Amniotic stem cell (primary cell): ENCODE measurements around the gene CD4.
"Not testable (repeated sequence)": the region's sequence is repeated elsewhere in the genome, so short reads cannot be mapped to it uniquely, and the experiment has no call there.

ENCODE experiments used
- DNase-seq: peaks from one replicate; lab custom pipeline; 2025; lab: John Stamatoyannopoulos, UW

The CD4 gene

GRCh38 chr12:6788972-6789924 is at the start of gene CD4:
TSS of gene CD4 (plus strand) at chr12:6789528. CDS start at chr12:6800139, 10,611 bp downstream.
- no peak for DNase-seq

DNA sequence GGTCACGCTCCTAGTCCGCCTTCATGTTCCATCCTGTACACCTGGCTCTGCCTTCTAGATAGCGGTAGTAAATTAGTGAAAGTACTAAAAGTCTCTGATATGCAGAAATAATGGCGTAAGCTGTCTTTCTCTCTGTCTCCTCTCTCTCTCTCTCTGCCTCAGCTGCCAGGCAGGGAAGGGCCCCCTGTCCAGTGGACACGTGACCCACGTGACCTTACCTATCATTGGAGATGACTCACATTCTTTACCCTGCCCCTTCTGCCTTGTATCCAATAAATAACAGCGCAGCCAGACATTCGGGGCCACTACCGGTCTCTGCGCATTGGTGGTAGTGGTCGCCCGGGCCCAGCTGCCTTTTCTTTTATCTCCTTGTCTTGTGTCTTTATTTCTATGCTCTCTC is 47.2 kb upstream of the CD4 start:
- DNase-seq, result not testable (repeated sequence)

GRCh38 chr12:6742834-6743233 is 46.5 kb upstream of the CD4 start:
- no peak for DNase-seq

GRCh38 chr12:6743300-6743699 is 46.0 kb upstream of the CD4 start:
- not testable (repeated sequence) for DNase-seq

DNA sequence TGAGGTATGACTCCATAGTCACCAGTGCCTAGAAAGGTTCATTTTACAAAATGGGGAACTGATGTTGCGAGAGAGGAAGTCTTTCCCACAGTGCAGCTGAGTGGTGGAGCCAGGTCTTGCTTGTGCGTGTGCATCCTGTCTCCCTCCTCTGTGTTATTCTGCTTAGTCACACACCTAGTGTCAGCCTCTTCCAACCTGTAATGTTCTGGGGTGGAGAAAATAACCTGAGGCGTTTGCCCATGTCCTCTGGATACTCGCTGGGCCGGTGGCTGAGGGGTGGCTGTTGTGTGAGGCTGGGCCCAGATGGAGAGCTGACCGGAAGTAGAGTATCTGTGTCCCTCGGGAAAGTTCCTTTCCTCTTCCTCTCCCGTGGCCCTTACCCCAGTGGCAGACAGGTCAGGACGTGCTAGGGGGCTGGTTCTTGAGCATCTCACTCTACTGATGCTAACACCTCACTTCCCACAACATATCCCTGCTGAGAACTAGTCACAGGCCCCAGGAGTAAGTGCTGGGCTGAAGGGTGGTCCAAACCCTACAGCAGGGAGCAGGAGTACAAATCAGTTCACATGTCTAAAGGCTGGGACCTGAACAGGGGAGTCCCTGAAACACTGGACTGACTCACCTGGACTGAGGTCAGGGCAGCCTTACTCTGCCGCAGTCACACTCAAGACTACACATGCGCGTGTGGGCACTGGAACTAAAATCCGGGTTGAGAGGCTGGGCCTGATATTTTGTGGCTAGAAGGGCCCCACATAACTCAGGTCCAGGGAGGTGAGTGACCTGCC is 43.4 kb upstream of the CD4 start:
- no peak for DNase-seq

DNA sequence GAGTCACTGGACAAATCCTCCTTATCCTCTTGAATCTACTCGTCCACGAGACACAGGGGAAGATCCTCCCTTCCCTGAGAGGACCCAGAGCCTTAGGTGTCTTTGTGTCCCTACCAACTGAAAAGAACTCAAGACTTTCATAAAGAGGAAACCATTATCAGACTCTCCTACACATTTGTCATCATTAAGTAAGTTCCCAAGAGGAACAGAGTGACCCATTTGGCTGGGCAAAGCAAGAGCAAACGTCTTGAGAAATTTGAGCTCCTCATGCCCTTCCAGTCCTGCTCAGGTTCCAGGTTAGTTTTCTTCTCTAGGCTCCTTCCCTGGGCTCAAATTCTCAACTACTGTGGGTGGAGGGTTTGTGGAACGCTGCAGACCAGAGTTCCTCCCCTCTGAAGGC is 42.1 kb upstream of the CD4 start:
- DNase-seq, result no peak

DNA sequence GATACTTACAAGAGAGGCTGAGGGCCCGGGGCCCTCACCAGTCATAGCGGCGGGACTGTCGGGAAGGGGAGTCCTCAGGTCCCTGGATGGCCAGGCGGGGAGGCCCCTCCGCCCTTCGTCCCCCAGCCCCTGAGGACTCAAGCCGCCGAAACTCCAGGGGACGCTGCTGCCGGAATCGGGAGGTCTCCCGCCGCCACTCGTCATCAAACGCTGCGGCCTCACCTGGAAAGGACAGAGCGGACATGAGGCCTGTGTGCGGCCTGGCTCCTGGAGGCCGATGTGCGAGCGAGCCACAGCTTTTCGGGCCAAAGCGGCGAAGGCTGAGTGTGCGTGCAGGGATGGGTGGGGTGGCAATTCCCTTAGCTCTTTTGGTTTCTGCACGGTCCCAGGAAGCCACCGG is 40.6 kb upstream of the CD4 start:
- DNase-seq, result no peak

GRCh38 chr12:6750506-6750905 is 38.8 kb upstream of the CD4 start:
- no peak for DNase-seq

DNA sequence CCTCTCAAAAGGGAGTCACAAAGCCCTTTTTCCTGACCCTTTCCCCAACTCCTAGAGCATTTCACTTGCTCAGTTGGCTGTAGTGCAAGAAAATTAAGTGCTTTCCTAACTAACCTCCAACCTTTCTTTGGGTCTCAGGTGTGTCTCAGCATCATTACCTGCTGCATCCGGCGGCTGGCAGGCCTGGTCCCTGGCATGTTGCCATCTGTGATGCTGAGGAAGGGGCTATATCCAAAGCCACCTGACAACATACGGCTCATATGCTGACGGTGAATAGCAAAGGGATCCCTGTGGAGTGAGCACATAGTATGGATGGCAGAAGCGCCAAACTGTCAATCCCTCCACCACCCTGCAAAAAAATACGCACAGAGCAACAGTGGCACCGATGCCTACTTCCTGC is 37.6 kb upstream of the CD4 start:
- DNase-seq, result no peak

- DNase-seq, result peak; percentile 46
Observed at GRCh38 chr12:6752167-6752920, 37.0 kb upstream of the CD4 start.

GRCh38 chr12:6752921-6753771 is 36.2 kb upstream of the CD4 start, which contains the start of gene MLF2:
TSS of gene MLF2 (minus strand) at chr12:6753141. CDS start at chr12:6752334, 807 bp downstream.
- DNase-seq, result peak; percentile 96

DNA sequence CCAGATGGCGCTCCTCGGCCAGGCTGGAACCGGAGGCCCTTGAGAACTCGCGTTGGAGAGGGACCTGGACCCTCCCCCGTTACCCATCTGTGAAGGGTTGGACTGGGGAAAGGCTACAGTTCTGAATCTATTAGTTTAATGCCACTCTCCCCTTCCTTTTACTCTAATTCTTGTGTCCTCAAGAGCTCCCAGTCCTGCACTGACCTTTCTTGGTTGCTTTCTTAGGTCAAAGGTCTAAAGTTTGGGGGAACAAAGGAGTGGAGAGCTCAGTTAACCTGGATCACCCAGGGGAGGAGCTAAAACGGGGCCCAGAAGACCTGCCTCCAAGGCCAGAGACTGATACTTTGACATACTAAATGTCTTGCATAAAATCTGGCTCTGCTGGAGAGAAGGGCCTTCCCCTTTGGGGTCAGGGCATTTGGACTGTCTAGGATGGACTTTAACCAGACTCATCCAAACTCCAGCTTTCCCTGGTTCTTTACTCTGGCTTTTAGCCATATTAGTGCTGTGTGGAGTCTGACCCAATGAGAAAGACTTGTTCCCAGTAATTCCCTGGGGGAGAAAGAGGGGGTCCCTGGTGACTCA is 35.5 kb upstream of the CD4 start:
- no peak for DNase-seq

GRCh38 chr12:6754411-6754810 is 34.9 kb upstream of the CD4 start:
- DNase-seq, result no peak

- DNase-seq, result no peak
Observed at GRCh38 chr12:6757028-6757690, 32.2 kb upstream of the CD4 start.

GRCh38 chr12:6758506-6759095 is 30.7 kb upstream of the CD4 start:
- DNase-seq, result no peak

DNA sequence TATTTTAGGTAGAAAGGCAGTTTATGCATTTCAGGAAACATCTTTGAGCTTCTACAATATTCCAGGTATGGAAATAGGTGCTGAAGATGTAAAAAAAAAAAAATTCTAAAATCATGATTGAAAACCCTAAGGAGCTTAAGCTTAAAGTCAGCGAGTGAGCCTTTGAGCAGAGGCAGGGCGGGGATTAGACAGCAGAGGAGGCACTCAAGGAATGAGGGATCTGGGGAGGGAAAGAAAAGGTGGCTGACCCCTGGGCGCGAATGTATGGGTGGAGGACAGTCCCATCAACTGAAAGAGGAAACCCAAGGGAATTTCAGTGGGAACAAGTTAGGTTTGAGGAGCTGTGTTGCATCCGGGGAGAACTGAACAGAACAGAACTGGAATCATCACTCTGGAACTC is 29.6 kb upstream of the CD4 start:
- no peak for DNase-seq

DNA sequence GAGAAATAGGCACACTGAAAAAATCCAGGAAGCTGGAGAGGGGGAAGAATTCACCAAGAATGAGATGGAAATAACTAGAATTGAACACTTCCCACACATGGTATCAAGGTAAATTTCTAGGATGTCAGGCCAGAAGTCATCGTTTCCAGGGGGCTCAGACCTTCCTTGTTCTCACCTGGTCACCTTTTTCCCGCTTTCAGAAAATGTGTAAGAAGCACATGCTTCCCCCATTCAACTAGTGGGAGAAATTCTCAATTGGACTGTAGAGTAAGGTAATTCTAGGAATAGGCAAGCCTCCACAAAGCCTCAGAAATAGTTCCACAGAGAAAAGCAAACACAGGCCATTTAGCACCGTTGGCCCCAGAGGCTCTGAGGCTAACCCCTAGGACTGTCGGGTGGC is 25.9 kb upstream of the CD4 start:
- DNase-seq, result no peak

DNA sequence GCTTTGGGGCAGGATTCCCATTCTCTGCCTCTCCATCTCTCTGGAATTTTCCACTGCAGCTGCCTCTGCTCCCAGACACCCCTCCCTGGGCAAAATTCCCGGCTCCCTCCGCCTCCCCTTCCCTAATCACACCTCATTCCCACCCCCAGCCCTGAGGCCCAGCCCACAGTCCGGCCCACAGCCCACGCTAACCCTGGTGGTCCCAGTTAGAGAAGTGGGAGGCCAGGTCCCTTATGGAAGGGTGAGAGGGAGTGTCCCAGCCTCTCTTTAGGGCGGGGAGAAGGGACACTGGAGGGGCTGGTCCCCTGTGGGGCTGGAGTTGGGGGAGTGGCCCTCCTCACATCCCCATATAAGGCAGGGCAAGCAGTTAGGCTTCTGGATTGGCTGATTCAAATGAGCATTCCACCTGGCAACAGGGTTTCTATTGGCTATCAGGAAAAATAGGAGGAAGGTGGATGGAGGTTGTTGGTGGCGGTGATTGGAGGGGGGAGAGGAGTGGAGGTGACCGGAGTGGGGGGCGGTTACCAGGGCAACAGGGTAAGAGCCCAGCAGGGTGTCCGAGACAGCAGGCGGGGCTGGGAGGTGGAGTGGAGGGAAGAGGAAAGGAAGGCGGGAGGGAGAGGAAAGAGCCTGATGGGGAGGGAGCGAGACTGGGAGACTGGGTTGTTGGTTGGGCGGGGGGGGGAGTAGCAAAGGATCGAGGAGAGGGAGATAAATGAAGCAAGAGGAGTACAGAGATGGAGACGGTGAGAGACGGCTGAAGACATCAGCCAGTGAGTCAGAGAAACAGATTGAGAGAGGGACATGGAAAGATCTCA is 25.1 kb upstream of the CD4 start:
- DNase-seq, result peak; percentile 95

DNA sequence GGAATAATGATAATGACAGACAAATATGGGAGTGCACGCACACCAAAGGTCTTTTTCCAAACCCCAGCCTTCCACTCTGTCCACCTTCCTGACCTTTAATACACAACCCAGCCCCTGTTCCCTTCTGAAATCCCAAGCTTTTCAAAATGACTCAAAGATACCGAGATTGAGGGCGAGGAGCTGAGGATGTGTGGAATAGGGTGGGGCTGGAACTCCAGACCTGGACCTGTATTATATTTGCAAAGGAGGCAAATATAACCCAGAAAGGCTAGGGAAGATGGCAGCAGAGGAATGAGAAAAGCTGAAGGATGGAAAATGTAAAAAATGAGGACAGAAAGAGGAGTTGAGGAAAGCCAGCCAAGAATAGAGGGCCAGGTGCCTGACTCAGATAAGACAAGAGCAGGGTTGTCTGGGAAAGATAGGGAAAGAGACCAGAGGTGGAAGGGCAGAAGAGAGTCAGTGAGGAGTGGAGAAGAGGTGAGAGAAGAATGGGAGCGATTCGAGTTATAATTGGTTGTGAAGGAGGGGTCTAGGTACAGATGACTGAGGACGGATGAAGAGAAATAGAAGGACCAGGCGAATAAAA is 24.2 kb upstream of the CD4 start:
- no peak for DNase-seq
